Measurements from ENCODE around the gene MRPL39. TPM values are rescaled to one million over a fixed set of nuclear protein-coding genes. Genes with fewer than 3 reads are reported as not detected.

MRPL39 gene
- total and polyA plus RNA-seq, 2 donors (not counting 1 experiment from before 2014, with no cell fraction given), result 10.1 to 19.7 TPM

GRCh38 chr21:25625036-25625435, 17.8 kb upstream of the MRPL39 start:
- no CpG with 5 or more reads among the region's 1 CpG for WGBS (ENCODE audit: insufficient coverage)
- POLR2A ChIA-PET, result no interaction called here
- no peak overlapping the region for H2AFZ ChIP-seq (ENCODE audit: insufficient read depth, low read depth, low read length, poor library complexity, severe bottlenecking)

GRCh38 chr21:25624511-25624910, 17.2 kb upstream of the MRPL39 start:
- no peaks in the 10 kb centered on the region for H3K79me2 ChIP-seq (ENCODE audit: control insufficient read depth, insufficient read depth, low read length)
- H4K20me1 ChIP-seq (ENCODE audit: control insufficient read depth, insufficient read depth, low read length, poor library complexity, severe bottlenecking), result no peaks in the 10 kb centered on the region

More at GRCh38 chr21:25625036-25625435, 17.8 kb upstream of the MRPL39 start:
- no peak overlapping the region for H3K4me3 Mint-ChIP-seq
- no peak overlapping the region for H3K4me2 ChIP-seq (replicated peaks; ENCODE audit: low read depth, low read length, poor library complexity, severe bottlenecking)
- H3K36me3 ChIP-seq (replicated peaks in 1 of 2; ENCODE audit: control extremely low read depth in 1 of 2, control insufficient read depth in 1 of 2, extremely low read depth in 1 of 2, insufficient read depth in 2 of 2, low read length in 1 of 2), result no peaks in the 10 kb centered on the region
- no peaks in the 10 kb centered on the region for H3K9me3 Mint-ChIP-seq (ENCODE audit: insufficient read depth)
- ATAC-seq (ENCODE audit: low read depth) (no peak), DNase-seq (no peak)
- H3K27ac ChIP-seq (ENCODE audit: low read length in 2 of 2), result no peak overlapping the region
- CTCF ChIA-PET, result interaction anchor here (0.5 kb wide), 1 partner anchor 14 kb away, joined by 5 read pairs; no protein-coding TSS in a partner anchor
- TF ChIP-seq CTCF (IDR thresholded peaks at IDR 0.05) (no peak), EZH2 (IDR thresholded peaks at IDR 0.05; ENCODE audit: borderline replicate concordance, insufficient read depth, low read depth, low read length, poor library complexity, severe bottlenecking) (no peak)
- H3K27ac Mint-ChIP-seq, result no peak overlapping the region
- no peaks in the 10 kb centered on the region for H3K27me3 ChIP-seq (replicated peaks in 1 of 4; ENCODE audit: control extremely low read depth in 1 of 4, control insufficient read depth in 3 of 4, insufficient read depth in 4 of 4, low read length in 3 of 4)
- H3K9ac ChIP-seq (ENCODE audit: low read length), result no peak overlapping the region
- H3K4me1 ChIP-seq (ENCODE audit: control insufficient read depth in 2 of 2, insufficient read depth in 2 of 2, low read length in 2 of 2), result no peaks in the 10 kb centered on the region
- H3K4me1 Mint-ChIP-seq, result no peaks in the 10 kb centered on the region
- no peaks in the 10 kb centered on the region for H4K20me1 ChIP-seq (ENCODE audit: control insufficient read depth, insufficient read depth, low read length, poor library complexity, severe bottlenecking)
- no peaks in the 10 kb centered on the region for H3K79me2 ChIP-seq (ENCODE audit: control insufficient read depth, insufficient read depth, low read length)
- H3K27me3 Mint-ChIP-seq, result no peaks in the 10 kb centered on the region
- H3K4me3 ChIP-seq (ENCODE audit: control extremely low read depth in 1 of 5, extremely low read depth in 1 of 5, insufficient read depth in 1 of 5, low read depth in 2 of 5, low read length in 4 of 5), result no peak overlapping the region
- H3K9me3 ChIP-seq (ENCODE audit: control extremely low read depth in 1 of 3, control insufficient read depth in 2 of 3, insufficient read depth in 1 of 3, low read length in 2 of 3), result no peaks in the 10 kb centered on the region
- intact Hi-C loops (cut with micrococcal nuclease), result no loop called here

More at GRCh38 chr21:25624511-25624910, 17.2 kb upstream of the MRPL39 start:
- Histone ChIP-seq H3K27ac (ENCODE audit: low read length in 2 of 2) (no peak overlapping the region), H3K9me3 (ENCODE audit: control extremely low read depth in 1 of 3, control insufficient read depth in 2 of 3, insufficient read depth in 1 of 3, low read length in 2 of 3) (no peaks in the 10 kb centered on the region), H3K27me3 (replicated peaks in 1 of 4; ENCODE audit: control extremely low read depth in 1 of 4, control insufficient read depth in 3 of 4, insufficient read depth in 4 of 4, low read length in 3 of 4) (no peaks in the 10 kb centered on the region), H3K36me3 (replicated peaks in 1 of 2; ENCODE audit: control extremely low read depth in 1 of 2, control insufficient read depth in 1 of 2, extremely low read depth in 1 of 2, insufficient read depth in 2 of 2, low read length in 1 of 2) (no peaks in the 10 kb centered on the region), H2AFZ (ENCODE audit: insufficient read depth, low read depth, low read length, poor library complexity, severe bottlenecking) (no peak overlapping the region), H3K4me3 (ENCODE audit: control extremely low read depth in 1 of 5, extremely low read depth in 1 of 5, insufficient read depth in 1 of 5, low read depth in 2 of 5, low read length in 4 of 5) (no peak overlapping the region), H3K9ac (ENCODE audit: low read length) (no peak overlapping the region), H3K4me1 (ENCODE audit: control insufficient read depth in 2 of 2, insufficient read depth in 2 of 2, low read length in 2 of 2) (no peaks in the 10 kb centered on the region), H3K4me2 (replicated peaks; ENCODE audit: low read depth, low read length, poor library complexity, severe bottlenecking) (no peak overlapping the region)
- WGBS (ENCODE audit: insufficient coverage), result 95% methylated on average over 4 of the region's 4 CpGs
- TF ChIP-seq CTCF (IDR thresholded peaks at IDR 0.05) (no peak), EZH2 (IDR thresholded peaks at IDR 0.05; ENCODE audit: borderline replicate concordance, insufficient read depth, low read depth, low read length, poor library complexity, severe bottlenecking) (no peak)
- H3K4me3 Mint-ChIP-seq, result no peak overlapping the region
- intact Hi-C loops (cut with micrococcal nuclease), result no loop called here
- POLR2A ChIA-PET, result no interaction called here
- H3K9me3 Mint-ChIP-seq (ENCODE audit: insufficient read depth), result no peaks in the 10 kb centered on the region
- no peaks in the 10 kb centered on the region for H3K4me1 Mint-ChIP-seq
- H3K27me3 Mint-ChIP-seq, result no peaks in the 10 kb centered on the region
- DNase-seq, result no peak
- H3K27ac Mint-ChIP-seq, result no peak overlapping the region
- ATAC-seq (ENCODE audit: low read depth), result no peak
- CTCF ChIA-PET, result no interaction called here

Measured in B cell (primary cell).